H1 (cell line): ENCODE results near the gene OSBPL3. TPM values are rescaled to one million over a fixed set of nuclear protein-coding genes. Genes with fewer than 3 reads are reported as not detected.

Experiments used
- CTCF ChIA-PET: fragments of 300-600 bp; sonication (Branson Sonifier 250); formaldehyde crosslinking; loops from one replicate; lab custom pipeline; 2021; ENCODE audit not compliant: partially characterized antibody; lab: Charles Lee
- POLR2A ChIA-PET: fragments of 300-600 bp; sonication (Branson Sonifier 250); formaldehyde crosslinking; loops from one replicate; lab custom pipeline; 2021; ENCODE audit warnings: inconsistent platforms; ENCODE audit not compliant: partially characterized antibody; lab: Charles Lee
- DNase-seq, 2 experiments: peaks; one replicate each; pipeline versions ENCODE4 v3.0.0 to v3.0.0-alpha.2; 2010 to 2022; ENCODE audit warnings: low spot score in 2 of 2, low read depth in 1 of 2, mixed read lengths in 1 of 2
- FAIRE-seq: peaks from 2 replicates; lab custom pipeline; 2011; peaks lifted over from hg19 to GRCh38; lab: Jason Lieb, UNC
- H2AFZ ChIP-seq: 2 replicates; pipeline ENCODE4 v1.8.1; 2012; ENCODE audit warnings: low read length, inconsistent platforms
- H2AK5ac ChIP-seq: 2 replicates; pipeline ENCODE4 v1.6.1; 2013; ENCODE audit warnings: low read depth, low read length
- H2BK120ac ChIP-seq: replicated peaks from 2 replicates; pipeline ENCODE3; 2013; ENCODE audit warnings: low read depth, low read length, inconsistent platforms
- H2BK12ac ChIP-seq: 2 replicates; pipeline ENCODE4 v1.6.1; 2013; ENCODE audit warnings: low read depth, low read length
- H2BK15ac ChIP-seq: 2 replicates; pipeline ENCODE4 v1.6.1; 2013; ENCODE audit warnings: low read length
- H2BK20ac ChIP-seq: 2 replicates; pipeline ENCODE4 v1.6.1; 2013; ENCODE audit warnings: low read length
- H2BK5ac ChIP-seq: 2 replicates; pipeline ENCODE4 v1.6.1; 2013; ENCODE audit warnings: low read depth, low read length
- H3K14ac ChIP-seq: 2 replicates; pipeline ENCODE4 v1.6.1; 2013; ENCODE audit warnings: inconsistent platforms; ENCODE audit not compliant: insufficient read length
- H3K18ac ChIP-seq: 2 replicates; pipeline ENCODE4 v1.6.1; 2013; ENCODE audit warnings: low read length; ENCODE audit errors: extremely low read depth
- H3K23ac ChIP-seq: 2 replicates; pipeline ENCODE4 v1.6.1; 2013; ENCODE audit warnings: inconsistent platforms; ENCODE audit not compliant: insufficient read length
- H3K23me2 ChIP-seq: 2 replicates; pipeline ENCODE4 v1.6.1; 2013; ENCODE audit warnings: low read depth, low read length
- H3K27ac ChIP-seq: 2 replicates; pipeline ENCODE4 v1.6.1; 2011; ENCODE audit warnings: low read depth, low read length, inconsistent platforms
- H3K27me3 ChIP-seq, 4 experiments: replicated peaks in 1 of 4; 1 replicate in 1 of 4; 2 replicates in 3 of 4; pipeline versions ENCODE4 v1.6.1 to v1.8.1; 2011 to 2013; ENCODE audit warnings: low read length in 3 of 4, mild to moderate bottlenecking in 3 of 4, inconsistent platforms in 2 of 4, mixed read lengths in 2 of 4, moderate library complexity in 1 of 4; ENCODE audit not compliant: control insufficient read depth in 3 of 4, insufficient read depth in 3 of 4; ENCODE audit errors: extremely low read depth in 1 of 4
- H3K36me3 ChIP-seq, 4 experiments: 2 replicates each; pipeline versions ENCODE4 v1.6.1 to v1.8.1; 2011 to 2013; ENCODE audit warnings: mild to moderate bottlenecking in 4 of 4, low read length in 3 of 4, moderate library complexity in 2 of 4, control low read depth in 1 of 4, inconsistent platforms in 1 of 4; ENCODE audit not compliant: insufficient read depth in 4 of 4, control insufficient read depth in 2 of 4
- H3K4ac ChIP-seq: replicated peaks from 2 replicates; pipeline ENCODE3; 2013; ENCODE audit warnings: low read length, low read depth, mixed read lengths, inconsistent platforms; ENCODE audit not compliant: insufficient read length
- H3K4me1 ChIP-seq, 4 experiments: replicated peaks in 1 of 4; 1 replicate in 1 of 4; 2 replicates in 3 of 4; pipeline versions ENCODE4 v1.6.1 to v1.8.1; 2011 to 2013; ENCODE audit warnings: low read length in 3 of 4, inconsistent platforms in 2 of 4, mixed read lengths in 1 of 4; ENCODE audit not compliant: insufficient read depth in 4 of 4, control insufficient read depth in 3 of 4
- H3K4me2 ChIP-seq, 2 experiments: 2 replicates each; pipeline versions ENCODE4 v1.6.1 to v1.8.1; 2011 to 2013; ENCODE audit warnings: low read depth in 2 of 2, low read length in 2 of 2, control low read depth in 1 of 2, inconsistent platforms in 1 of 2, mild to moderate bottlenecking in 1 of 2; ENCODE audit not compliant: insufficient read depth in 1 of 2
- H3K4me3 ChIP-seq, 4 experiments: fragments of 200-600, 300-600 bp in 1 of 4; sonication (generic), shearing (Covaris generic), sonication (Bioruptor Twin) in 1 of 4; 2 replicates each; pipeline versions ENCODE4 v1.5.1 to v1.8.1; 2011 to 2016; ENCODE audit warnings: low read length in 4 of 4, low read depth in 3 of 4, control low read depth in 2 of 4, inconsistent platforms in 2 of 4, mild to moderate bottlenecking in 2 of 4, mixed read lengths in 1 of 4, moderate library complexity in 1 of 4; ENCODE audit not compliant: insufficient read depth in 2 of 4; ENCODE audit errors: extremely low read depth in 1 of 4
- H3K56ac ChIP-seq: replicated peaks from 2 replicates; pipeline ENCODE3; 2013; ENCODE audit warnings: low read depth, mild to moderate bottlenecking, mixed read lengths, low read length, inconsistent platforms; ENCODE audit not compliant: insufficient read length
- H3K79me1 ChIP-seq: 2 replicates; pipeline ENCODE4 v1.6.1; 2013; ENCODE audit warnings: low read depth, low read length, control low read depth
- H3K79me2 ChIP-seq, 2 experiments: 2 replicates each; pipeline versions ENCODE4 v1.6.1 to v1.8.1; 2012 to 2013; ENCODE audit warnings: low read length in 2 of 2, mild to moderate bottlenecking in 2 of 2, inconsistent platforms in 1 of 2; ENCODE audit not compliant: insufficient read depth in 2 of 2, control insufficient read depth in 1 of 2
- H3K9ac ChIP-seq, 4 experiments: replicated peaks in 1 of 4; 1 replicate in 1 of 4; 2 replicates in 3 of 4; pipeline versions ENCODE4 v1.6.1 to v1.8.1; 2011 to 2013; ENCODE audit warnings: low read depth in 3 of 4, low read length in 3 of 4, control low read depth in 2 of 4, mild to moderate bottlenecking in 2 of 4, moderate library complexity in 2 of 4, inconsistent platforms in 1 of 4; ENCODE audit errors: extremely low read depth in 1 of 4
- H3K9me3 ChIP-seq, 2 experiments: 2 replicates each; pipeline versions ENCODE4 v1.6.1 to v1.8.1; 2012 to 2013; ENCODE audit warnings: mild to moderate bottlenecking in 2 of 2, moderate library complexity in 2 of 2, control low read depth in 1 of 2, inconsistent platforms in 1 of 2, low read depth in 1 of 2, low read length in 1 of 2, mixed read lengths in 1 of 2; ENCODE audit not compliant: insufficient read depth in 2 of 2
- H4K20me1 ChIP-seq, 2 experiments: replicated peaks in 1 of 2; 2 replicates each; pipeline versions ENCODE3 to v1.8.1; 2011 to 2013; ENCODE audit warnings: inconsistent platforms in 2 of 2, low read length in 2 of 2, mild to moderate bottlenecking in 1 of 2; ENCODE audit not compliant: insufficient read depth in 2 of 2, control insufficient read depth in 1 of 2
- H4K5ac ChIP-seq: 2 replicates; pipeline ENCODE4 v1.6.1; 2013; ENCODE audit warnings: low read length, low read depth, mixed read lengths, inconsistent platforms; ENCODE audit not compliant: insufficient read length
- H4K8ac ChIP-seq: 2 replicates; pipeline ENCODE4 v1.8.0; 2013; ENCODE audit warnings: mild to moderate bottlenecking, moderate library complexity, low read length, inconsistent platforms; ENCODE audit not compliant: insufficient read depth; ENCODE audit errors: extremely low read depth
- H4K91ac ChIP-seq: replicated peaks from 2 replicates; pipeline ENCODE3; 2013; ENCODE audit warnings: low read length, mixed read lengths, inconsistent platforms; ENCODE audit not compliant: insufficient read length
- CHD1 ChIP-seq: IDR thresholded peaks from 2 replicates; pipeline ENCODE4 v1.6.1; 2012; ENCODE audit warnings: low read depth, low read length, improper control_type of control experiment
- CREB1 ChIP-seq: IDR thresholded peaks from 2 replicates; pipeline ENCODE4 v1.6.1; 2012; ENCODE audit warnings: inconsistent platforms
- EGR1 ChIP-seq: IDR thresholded peaks from 2 replicates; pipeline ENCODE4 v1.6.1; 2011; ENCODE audit warnings: low read depth, low read length, borderline replicate concordance
- RNF2 ChIP-seq: fragments of 200-900, 300-1000 bp; sonication (generic); IDR thresholded peaks from 2 replicates; pipeline ENCODE4 v1.7.1; 2016; ENCODE audit warnings: borderline replicate concordance, low read depth, mild to moderate bottlenecking, antibody characterized with exemption, low read length; ENCODE audit not compliant: poor library complexity, severe bottlenecking; ENCODE audit errors: missing control alignments
- SIRT6 ChIP-seq: IDR thresholded peaks from one replicate; pipeline ENCODE4 v1.7.1; 2012; ENCODE audit warnings: low read length, inconsistent platforms
- polyA plus RNA-seq, 7 experiments: library from polyadenylated mRNA; depleted of rRNA in 3 of 7; stranded (reverse) in 5 of 7; unstranded in 2 of 7; fragments of >200 nt in 5 of 7; fragments of 200-250 nt in 2 of 7; gene quantifications; 1 replicate in 5 of 7; 2 replicates in 1 of 7; 4 replicates in 1 of 7; pipeline versions ENCODE4 v1.2.1 to v1.2.3, GENCODE V29; 2011 to 2013; ENCODE audit warnings: missing spikeins in 2 of 7, mixed read lengths in 2 of 7
- total RNA-seq: library from RNA; stranded (reverse); fragmentation: NEBNext Ultra II Directional; extraction: Animal tissue kit (Norgen Biotek cat#: 25700); gene quantifications from 2 replicates; pipeline ENCODE4 v1.2.1, GENCODE V29; 2021
- TF ChIP-seq, protein P1 (sequence below): IDR thresholded peaks from 2 replicates; pipeline ENCODE4 v1.6.1; 2012; ENCODE audit warnings: inconsistent platforms

Gene OSBPL3
- total and polyA plus RNA-seq, 2 of the 8 experiments (the other 6 are each of a cell fraction or from before 2014, with no cell fraction given), result 2.8 to 13.9 TPM

DNA sequence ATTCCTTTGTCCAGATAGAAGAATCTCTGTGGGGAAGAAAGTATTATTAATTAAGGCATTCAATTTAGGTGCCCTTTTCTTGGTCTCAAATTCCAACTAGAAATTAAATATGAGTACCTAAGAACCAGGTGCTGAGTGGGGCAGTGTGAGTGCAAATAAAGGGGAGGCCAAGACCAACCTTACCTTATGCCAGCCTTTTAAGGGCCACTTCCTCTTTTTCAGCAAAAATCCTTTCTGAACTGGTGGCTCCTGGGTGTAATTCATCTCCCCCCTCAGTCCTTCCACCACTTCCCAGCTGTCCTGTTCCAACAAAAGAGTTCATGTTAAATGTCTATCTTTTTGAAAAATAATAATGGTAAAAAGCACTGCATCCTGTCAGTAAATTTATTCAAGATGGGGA, 108.2 kb downstream of the OSBPL3 start:
- no peak overlapping the region for H2BK12ac ChIP-seq
- FAIRE-seq (no peak), DNase-seq (no peak)
- H4K8ac ChIP-seq, result no peak overlapping the region
- H3K56ac ChIP-seq, result no peak overlapping the region
- no peak overlapping the region for H3K14ac ChIP-seq
- H2AK5ac ChIP-seq, result no peak overlapping the region
- H3K18ac ChIP-seq, result no peak overlapping the region
- H4K91ac ChIP-seq, result no peak overlapping the region
- H3K79me2 ChIP-seq, result no peaks in the 10 kb centered on the region
- H2BK15ac ChIP-seq, result no peak overlapping the region
- TF ChIP-seq CHD1, result no peak
- TF ChIP-seq, protein P1, sequence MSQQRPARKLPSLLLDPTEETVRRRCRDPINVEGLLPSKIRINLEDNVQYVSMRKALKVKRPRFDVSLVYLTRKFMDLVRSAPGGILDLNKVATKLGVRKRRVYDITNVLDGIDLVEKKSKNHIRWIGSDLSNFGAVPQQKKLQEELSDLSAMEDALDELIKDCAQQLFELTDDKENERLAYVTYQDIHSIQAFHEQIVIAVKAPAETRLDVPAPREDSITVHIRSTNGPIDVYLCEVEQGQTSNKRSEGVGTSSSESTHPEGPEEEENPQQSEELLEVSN, result no peak
- TF ChIP-seq CREB1, result no peak
- no peak for TF ChIP-seq EGR1
- no peak for TF ChIP-seq RNF2
- no peak for TF ChIP-seq SIRT6
- H4K20me1 ChIP-seq, result peaks cover 0 to 2% of the 10 kb centered on the region in 2 experiments
- no peak overlapping the region for H2BK120ac ChIP-seq
- H2AFZ ChIP-seq, result no peak overlapping the region
- H3K79me1 ChIP-seq, result no peaks in the 10 kb centered on the region
- no peak overlapping the region for H3K4me2 ChIP-seq
- H2BK20ac ChIP-seq, result no peak overlapping the region
- H3K23ac ChIP-seq, result no peak overlapping the region
- no peak overlapping the region for H3K4ac ChIP-seq
- no peaks in the 10 kb centered on the region for H3K27me3 ChIP-seq
- no peak overlapping the region for H2BK5ac ChIP-seq
- H3K9ac ChIP-seq, result no peak overlapping the region
- POLR2A ChIA-PET, result no interaction called here
- no peaks in the 10 kb centered on the region for H3K36me3 ChIP-seq
- CTCF ChIA-PET, result interaction anchor here (0.6 to 1.4 kb wide), 3 partner anchors 9 to 68 kb away, joined by 3 to 5 read pairs (median 3); no protein-coding TSS in a partner anchor
- H3K4me3 ChIP-seq, result no peak overlapping the region
- no peak overlapping the region for H3K27ac ChIP-seq
- H3K4me1 ChIP-seq, result peaks cover 0 to 4% (median 0%) of the 10 kb centered on the region in 4 experiments; a peak in 2 of 7 replicates
- no peaks in the 10 kb centered on the region; the same call in 1 of the 2 replicates for H3K23me2 ChIP-seq
- no peaks in the 10 kb centered on the region for H3K9me3 ChIP-seq
- no peak overlapping the region for H4K5ac ChIP-seq
